Measurements from ENCODE around the gene TAB2.

DNA sequence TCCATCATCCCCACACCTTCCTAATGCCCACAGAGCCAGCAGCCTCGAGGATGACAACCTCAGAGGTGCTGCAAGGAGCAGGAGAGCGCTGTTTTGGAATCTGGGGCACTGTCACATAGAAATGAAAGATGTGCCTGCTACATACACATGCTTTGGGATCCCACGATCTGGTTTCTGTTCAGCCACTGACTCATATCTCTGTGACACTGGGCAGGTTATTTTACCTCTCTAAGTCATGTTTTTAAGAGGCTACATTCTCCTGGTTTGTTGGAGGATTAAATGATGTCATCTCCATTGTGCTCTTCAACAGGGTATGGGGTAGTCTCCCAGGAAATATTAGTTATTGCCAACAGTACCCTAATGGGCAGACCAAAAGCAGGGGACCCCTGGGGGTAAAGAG lies 32.6 kb upstream of the TAB2 start:
- TF ChIP-seq CTCF (IDR thresholded peaks at IDR 0.05; ENCODE audit: control extremely low read depth in 1 of 3, insufficient read depth in 1 of 3, low read depth in 1 of 3, low read length in 3 of 3), result no peak
- no peak for TF ChIP-seq BRCA1 (IDR thresholded peaks at IDR 0.05; ENCODE audit: low read depth, low read length)
